GM10266 (cell line): Measurements from ENCODE around the gene EPS8.

ENCODE experiments used
- DNase-seq: peaks from one replicate; pipeline ENCODE4 v3.0.0; 2012; ENCODE audit errors: extremely low spot score
- TF ChIP-seq, protein P1 (sequence below): IDR thresholded peaks from 2 replicates; pipeline ENCODE4 v1.5.1; 2012; ENCODE audit warnings: mild to moderate bottlenecking, low read depth; ENCODE audit not compliant: control insufficient read depth, insufficient read depth; ENCODE audit errors: missing control alignments

EPS8 gene

DNA sequence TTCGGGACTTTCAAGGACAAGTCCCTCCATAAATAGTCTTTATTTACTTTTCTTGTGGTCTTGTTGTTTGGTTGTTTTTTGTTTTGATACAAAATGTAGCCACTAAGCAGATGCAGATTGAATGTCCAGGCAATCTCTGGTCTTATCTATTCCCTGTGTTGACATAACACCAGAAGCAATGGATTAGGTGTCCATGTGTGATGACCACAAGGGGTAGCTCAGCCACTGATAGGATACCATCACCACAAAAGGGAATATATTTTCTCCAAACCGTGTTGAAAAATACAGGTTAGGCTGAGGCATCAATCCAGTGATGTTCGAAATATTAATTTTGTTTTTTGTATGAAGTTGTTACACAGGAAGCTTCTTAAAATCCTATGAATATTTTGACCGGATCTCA, 196.3 kb downstream of the EPS8 start:
- TF ChIP-seq, protein P1, sequence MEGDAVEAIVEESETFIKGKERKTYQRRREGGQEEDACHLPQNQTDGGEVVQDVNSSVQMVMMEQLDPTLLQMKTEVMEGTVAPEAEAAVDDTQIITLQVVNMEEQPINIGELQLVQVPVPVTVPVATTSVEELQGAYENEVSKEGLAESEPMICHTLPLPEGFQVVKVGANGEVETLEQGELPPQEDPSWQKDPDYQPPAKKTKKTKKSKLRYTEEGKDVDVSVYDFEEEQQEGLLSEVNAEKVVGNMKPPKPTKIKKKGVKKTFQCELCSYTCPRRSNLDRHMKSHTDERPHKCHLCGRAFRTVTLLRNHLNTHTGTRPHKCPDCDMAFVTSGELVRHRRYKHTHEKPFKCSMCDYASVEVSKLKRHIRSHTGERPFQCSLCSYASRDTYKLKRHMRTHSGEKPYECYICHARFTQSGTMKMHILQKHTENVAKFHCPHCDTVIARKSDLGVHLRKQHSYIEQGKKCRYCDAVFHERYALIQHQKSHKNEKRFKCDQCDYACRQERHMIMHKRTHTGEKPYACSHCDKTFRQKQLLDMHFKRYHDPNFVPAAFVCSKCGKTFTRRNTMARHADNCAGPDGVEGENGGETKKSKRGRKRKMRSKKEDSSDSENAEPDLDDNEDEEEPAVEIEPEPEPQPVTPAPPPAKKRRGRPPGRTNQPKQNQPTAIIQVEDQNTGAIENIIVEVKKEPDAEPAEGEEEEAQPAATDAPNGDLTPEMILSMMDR = no peak
- DNase-seq = no peak

DNA sequence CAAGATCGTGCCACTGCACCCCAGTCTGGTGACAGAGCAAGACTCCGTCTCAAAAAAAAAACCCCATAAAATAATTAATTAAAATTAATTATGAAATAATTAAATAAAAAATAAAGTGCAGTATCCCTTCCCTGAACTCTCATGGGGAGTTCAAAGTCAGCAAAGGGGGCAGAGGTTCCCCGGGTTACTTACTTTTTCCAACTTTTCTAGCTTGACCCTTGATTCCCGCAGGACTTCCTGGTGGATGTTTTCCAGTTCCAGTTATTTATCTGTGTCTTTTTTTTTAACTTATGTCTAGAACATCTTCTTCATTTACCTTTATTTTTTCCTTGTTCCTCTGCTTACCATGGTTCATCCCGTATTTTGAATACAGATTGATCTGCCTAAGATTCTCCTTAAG, 197.4 kb downstream of the EPS8 start:
- no peak for DNase-seq
- TF ChIP-seq, protein P1 = no peak

DNA sequence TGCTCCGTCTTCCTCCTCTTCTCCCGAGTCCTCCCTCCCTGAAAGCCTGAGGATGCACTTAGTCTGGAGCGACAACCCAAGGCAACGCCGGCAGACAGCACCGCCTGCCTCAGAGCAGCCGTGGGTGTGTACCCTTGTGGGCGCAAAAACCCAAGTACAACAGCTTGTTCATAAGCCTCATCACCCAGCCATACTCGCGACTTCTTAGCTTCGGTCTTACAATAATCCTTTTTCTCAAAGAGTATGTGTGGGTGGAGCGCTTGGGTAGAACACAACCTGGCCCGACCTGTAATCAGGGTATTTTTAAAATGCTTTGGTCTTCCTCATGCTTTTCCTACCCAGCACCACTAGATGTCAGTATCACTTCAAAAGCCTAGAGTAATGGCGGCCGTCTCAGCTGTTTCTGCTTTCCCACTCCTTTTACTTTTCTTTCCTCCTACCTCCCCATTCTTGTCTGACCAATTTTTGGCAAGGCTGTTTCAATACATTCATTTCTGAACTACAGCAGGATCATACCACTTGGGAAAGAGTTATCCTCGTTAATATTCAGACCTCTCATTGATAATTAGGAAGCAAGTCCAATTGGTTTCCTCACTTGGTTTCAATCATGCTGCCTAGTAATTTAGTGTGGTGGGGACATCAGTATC, 198.9 kb downstream of the EPS8 start:
- peak; percentile 65 for DNase-seq
- TF ChIP-seq, protein P1 = peak; percentile 87

DNA sequence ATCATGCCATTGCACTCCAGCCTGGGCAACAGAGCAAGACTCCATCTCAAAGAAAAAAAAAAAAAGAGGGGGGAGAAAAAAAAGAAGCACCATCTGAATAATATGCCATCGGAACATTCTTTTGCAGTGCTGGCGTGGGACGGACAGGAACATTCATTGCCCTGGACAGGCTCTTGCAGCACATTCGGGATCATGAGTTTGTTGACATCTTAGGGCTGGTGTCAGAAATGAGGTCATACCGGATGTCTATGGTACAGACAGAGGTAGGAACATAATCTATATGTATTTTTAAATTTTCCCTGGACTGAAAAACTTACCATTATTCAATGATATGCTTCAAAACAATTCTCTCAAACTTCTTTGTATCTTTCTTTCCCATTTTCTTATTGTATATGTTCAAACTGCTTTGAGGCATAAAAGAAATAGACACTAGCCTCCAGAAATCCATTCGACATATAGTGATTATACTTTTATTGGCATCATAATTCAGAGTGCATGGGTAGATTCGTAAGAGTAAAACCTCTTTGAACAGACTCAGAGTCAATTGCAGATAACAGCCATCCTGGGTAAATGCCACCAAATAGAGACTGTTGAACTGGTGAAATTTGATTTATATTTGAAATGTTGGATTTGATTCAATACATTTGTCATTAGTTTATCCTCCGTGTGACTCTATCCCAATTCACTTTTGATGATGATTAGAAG, 199.7 kb downstream of the EPS8 start:
- TF ChIP-seq, protein P1 = no peak
- DNase-seq = no peak

DNA sequence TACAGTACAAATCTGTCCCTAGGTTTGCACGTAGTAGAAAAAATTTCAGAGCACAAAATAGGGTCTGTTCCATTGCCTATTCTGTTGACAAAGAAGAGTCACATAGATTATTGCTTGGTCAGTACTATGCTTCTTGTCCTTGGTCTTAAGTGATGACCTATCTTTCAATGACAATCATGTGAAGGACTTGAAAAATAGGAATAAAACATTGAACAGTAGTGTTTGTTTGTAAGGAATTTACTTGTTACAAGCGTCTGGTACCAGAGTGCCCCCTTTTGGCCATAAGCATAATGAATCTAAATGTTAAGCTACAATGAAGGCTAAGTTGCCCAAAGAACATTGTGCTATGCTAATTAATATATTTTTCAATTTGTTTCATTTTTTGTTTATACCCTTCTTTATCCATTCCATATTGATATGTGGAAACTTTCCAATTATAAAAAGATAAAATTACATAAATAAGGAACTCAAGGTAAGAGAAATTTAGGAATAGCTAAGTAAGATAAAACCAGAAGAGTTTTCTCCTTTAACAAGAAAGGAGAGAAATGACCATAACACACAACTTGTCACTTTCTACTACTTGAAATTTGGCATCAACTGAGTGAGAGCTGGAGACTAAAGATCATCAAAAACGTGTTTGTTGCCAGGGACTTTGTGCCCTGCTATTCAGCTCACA, 204.7 kb downstream of the EPS8 start:
- TF ChIP-seq, protein P1 = peak; percentile 67
- DNase-seq = peak; percentile 25

DNA sequence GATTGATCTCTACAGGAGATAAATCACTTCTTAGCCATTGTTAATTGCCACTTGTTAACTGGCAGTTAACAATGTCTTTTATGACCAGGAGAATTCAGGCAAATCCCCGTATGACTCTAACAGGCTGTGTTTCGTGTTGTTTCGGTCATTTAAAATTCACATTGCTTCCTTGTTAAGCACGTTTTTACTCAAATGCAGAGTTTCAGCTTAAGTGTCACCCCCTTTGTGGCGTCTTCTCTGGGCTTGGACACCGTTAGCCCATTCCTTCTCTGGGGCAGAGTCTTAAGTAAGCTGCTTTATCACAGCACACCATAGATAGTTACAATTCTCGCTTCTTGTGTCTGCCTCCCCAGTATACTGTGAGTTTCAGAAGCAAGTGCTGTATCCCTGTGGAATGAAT, 205.4 kb downstream of the EPS8 start:
- TF ChIP-seq, protein P1 = no peak
- no peak for DNase-seq

DNA sequence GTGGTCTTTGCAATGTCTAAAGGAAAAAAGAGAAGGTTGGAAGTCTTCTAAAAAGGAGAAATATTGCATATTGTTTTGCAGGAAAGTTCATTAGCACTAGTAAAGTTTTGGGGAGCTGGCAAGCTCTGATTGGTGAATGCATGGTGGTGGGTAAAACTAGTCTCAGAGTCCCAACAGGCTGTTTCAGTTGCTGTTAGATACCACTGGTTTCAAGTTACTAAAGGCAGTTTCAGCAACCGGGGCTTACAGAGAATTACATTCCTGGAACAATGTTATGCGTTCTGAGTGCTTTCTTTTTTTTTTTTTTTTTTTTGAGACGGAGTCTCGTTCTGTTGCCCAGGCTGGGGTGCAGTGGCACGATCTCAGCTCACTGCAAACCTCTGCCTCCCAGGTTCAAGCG, 208.2 kb downstream of the EPS8 start:
- TF ChIP-seq, protein P1 = no peak
- no peak for DNase-seq
